Occipital lobe (tissue), 3 donors: ENCODE data around the gene TRIM43B. TPM values are rescaled to one million over a fixed set of nuclear protein-coding genes. Genes with fewer than 3 reads are reported as not detected.
"Not testable (repeated sequence)": the region's sequence is repeated elsewhere in the genome, so short reads cannot be mapped to it uniquely, and the experiment has no call there.

Source experiments
- DNase-seq: peaks from one replicate; lab custom pipeline; 2025; lab: John Stamatoyannopoulos, UW
- small RNA-seq: library from RNA; depleted of rRNA; stranded (forward); fragments of <200 nt; gene quantifications from one replicate; pipeline ENCODE3, GENCODE V24; 2014
- total RNA-seq: library from RNA; depleted of rRNA; stranded (reverse); fragments of >200 nt; gene quantifications from one replicate; pipeline ENCODE4 v1.2.3, GENCODE V29; 2014

Gene TRIM43B
- total RNA-seq, 1 donor from 2014 or later = not detected

DNA sequence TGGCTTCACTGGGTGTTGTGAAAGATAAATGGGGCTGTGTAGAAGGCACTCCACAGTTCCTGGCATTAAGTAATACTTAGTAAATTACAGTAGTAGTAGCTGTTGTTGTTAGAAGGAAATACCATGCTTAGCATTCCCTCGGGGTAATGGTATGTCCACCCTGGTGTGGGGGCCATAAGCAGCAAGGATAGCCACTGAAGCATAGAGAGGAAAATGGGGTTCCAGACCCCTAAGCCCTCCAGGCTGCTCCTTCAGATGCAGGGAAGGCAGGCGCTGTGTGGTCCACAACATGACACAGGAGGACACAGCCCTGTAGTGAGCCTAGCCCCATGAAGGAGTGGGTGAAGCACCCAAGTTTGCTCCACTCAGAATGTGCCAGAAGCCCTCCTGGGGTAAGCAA, 50.6 kb downstream of the TRIM43B start:
- DNase-seq = not testable (repeated sequence)

DNA sequence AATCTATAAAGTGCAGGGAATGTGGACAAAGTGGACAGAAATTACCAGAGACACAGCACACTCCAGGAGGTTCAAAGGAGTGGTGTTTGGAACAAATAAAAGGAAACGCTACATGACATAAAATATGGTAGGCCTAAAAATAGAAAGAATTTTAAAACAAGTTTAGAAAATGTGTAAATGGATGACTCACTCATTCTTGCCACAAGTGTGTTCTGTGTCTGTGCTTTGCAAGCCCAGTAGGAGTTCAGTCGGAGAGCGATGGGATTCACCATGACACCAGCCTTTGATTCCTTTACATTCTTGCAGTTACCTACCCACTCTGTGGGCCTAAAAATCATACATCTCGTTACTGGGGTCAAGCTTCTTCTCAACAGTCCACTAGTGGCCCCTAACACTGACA, 51.2 kb downstream of the TRIM43B start:
- not testable (repeated sequence) for DNase-seq

DNA sequence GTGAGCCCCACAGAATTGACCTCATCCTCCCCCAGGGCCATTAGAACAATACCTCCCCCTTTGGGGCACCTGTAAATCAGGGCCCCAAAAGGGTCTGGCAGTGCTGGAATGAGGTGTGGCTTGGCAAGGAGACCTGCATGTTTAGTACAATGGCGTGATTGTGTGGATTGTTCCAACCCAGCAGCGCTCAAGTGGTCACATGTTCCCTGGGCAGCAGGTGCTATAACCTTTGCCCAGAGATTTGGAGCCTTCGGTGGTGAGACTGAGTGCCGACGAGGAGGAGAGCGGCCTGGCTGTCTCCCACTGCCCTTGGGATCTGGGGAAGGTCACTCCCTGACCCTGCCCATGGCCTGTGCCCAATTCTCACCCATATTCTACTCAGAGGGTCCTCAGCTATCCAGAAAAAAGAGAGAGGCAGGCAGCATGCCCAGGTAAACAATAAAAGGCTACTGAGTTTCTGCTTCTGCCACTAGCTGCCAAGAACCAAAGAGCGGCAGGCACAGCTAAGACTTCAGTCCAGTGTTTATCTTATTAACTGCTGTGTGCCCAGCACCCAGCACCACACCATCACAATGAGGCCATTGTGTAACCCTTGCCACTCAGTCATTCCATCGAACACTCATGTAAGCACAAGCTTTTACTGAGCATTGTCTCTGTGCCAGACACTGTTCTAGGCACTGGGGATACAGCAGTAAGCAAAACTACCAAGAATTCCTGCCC, 54.6 kb downstream of the TRIM43B start:
- not testable (repeated sequence) for DNase-seq

DNA sequence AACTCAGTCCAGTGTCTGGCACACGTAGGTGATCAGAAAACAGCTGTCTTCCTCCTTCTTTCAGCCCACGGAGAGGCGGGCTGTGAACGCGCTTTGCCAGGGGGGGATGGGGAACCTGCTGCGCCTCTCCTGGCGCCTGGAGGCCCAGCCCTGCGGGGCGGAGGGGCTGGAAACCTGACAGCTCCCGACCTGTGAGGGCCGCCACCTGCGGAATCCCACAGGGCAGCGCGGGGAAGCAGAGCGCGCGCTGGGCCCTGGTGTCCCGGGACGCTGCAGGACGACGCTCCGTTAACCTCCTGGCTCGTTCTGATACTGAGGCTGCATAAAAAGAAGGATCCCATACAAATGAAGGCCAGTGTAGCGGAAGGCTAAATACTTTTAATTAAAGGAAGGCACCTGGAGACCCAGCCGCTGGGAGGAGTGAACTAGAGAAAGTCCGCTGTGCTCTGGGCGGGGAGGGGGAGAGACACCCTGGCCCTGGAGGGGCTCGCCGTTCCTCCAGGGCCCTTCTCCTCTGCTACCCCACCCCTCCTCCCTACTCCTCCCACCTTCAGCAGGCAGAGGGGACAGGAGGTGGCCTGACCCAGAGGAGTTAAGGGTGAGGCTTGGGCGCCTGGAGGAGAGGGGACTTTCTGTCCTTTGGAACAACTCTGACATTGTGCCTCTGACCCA, 57.2 kb downstream of the TRIM43B start:
- DNase-seq = not testable (repeated sequence)

Small RNA genes within 50 kb of the gene (small RNA-seq; reads per million reads assigned to genes)
- not detected for gene AC009237.11
- not detected for gene AC133104.2

Other genes starting within 250 kb of the TRIM43B start
- 1.2 TPM for gene PROM2, start 210.3 kb downstream of the TRIM43B start, total RNA-seq
- 6.9 TPM for gene KCNIP3, start 187.4 kb downstream of the TRIM43B start, total RNA-seq
- gene FAHD2A, start 82.0 kb downstream of the TRIM43B start, total RNA-seq = 8.7 TPM
- gene TRIM43, start 107.2 kb upstream of the TRIM43B start, total RNA-seq = not detected